AG04449 (cell line): ENCODE results near the gene MED8.

Experiments used
- CTCF ChIA-PET: fragments of 350-600 bp; formaldehyde crosslinking; extraction: SDS; loops from one replicate; lab custom pipeline; 2021; ENCODE audit warnings: antibody characterized with exemption; lab: Yijun Ruan, JAX
- POLR2A ChIA-PET: fragments of 400-600, 350-600 bp; formaldehyde crosslinking; extraction: SDS; loops from one replicate; lab custom pipeline; 2020; ENCODE audit warnings: antibody characterized with exemption, inconsistent platforms; lab: Yijun Ruan, JAX
- DNase-seq: peaks from one replicate; pipeline ENCODE4 v3.0.0-alpha.2; 2010; ENCODE audit warnings: low read depth, low spot score
- H3K4me3 ChIP-seq: 2 replicates; pipeline ENCODE4 v1.5.1; 2011; ENCODE audit warnings: low read depth, mild to moderate bottlenecking, control low read depth, low read length
- CTCF ChIP-seq: IDR thresholded peaks from one replicate; pipeline ENCODE4 v1.5.1; 2011; ENCODE audit warnings: mild to moderate bottlenecking, moderate library complexity, low read length, control low read depth, inconsistent platforms; ENCODE audit not compliant: insufficient read depth; ENCODE audit errors: missing control alignments

MED8 gene

GRCh38 chr1:43383449-43383848 is 6.2 kb downstream of the MED8 start:
- H3K4me3 ChIP-seq: no peak overlapping the region
- DNase-seq: no peak
- ChIA-PET POLR2A (interaction anchor here (2.3 kb wide), 1 partner anchor 15 kb away, joined by 10 read pairs; the partner anchor contains the start of gene ELOVL1), CTCF (interaction anchor here (1.4 to 1.8 kb wide), 4 partner anchors 31 to 157 kb away, joined by 6 to 12 read pairs (median 6); no protein-coding TSS in a partner anchor)
- TF ChIP-seq CTCF: no peak

DNA sequence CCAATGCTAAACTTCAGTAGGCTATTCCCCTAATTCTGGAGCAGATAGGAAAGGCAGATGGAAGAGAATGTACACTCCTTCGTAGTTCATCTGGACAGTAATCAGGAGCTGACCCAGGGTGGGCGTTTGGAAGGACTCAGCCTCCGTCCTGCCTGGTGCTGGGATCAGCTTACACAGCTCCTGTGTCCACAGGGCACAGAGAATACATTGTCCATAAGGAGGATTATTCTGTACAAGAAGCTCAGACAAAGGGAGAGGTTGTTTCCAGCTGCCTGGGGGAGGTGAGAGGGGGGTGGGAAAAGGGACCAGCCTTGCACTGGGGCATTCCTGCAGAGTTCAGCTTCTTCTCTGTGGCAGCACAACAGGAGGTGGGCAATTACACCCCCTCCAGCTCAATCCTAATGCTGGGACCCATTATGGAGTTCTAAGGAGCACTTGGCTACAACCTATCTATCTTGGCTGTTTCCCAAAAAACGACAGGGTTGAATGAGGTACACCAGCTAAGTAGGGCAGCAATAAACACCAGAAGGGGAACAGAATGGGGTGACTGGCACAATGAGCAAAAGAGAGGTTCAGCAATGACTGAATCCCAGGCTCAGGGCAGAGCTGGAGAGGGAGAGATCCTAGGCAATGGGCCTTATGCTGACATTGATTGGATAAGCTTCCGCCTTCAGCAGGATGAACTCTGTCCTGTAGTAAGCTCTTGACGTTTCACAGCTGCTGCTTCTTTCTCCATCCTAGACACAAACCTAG is 7.4 kb downstream of the MED8 start:
- no peak overlapping the region for H3K4me3 ChIP-seq
- CTCF ChIA-PET: interaction anchor here (0.9 to 1.6 kb wide), 4 partner anchors 8 to 155 kb away, joined by 3 to 6 read pairs (median 4); no protein-coding TSS in a partner anchor
- POLR2A ChIA-PET: interaction anchor here (0.6 to 2.3 kb wide), 2 partner anchors 14 to 151 kb away, joined by 3 to 10 read pairs; partner anchors contain the start of gene ELOVL1
- DNase-seq: no peak
- TF ChIP-seq CTCF: no peak

- H3K4me3 ChIP-seq: no peak overlapping the region
- no peak for TF ChIP-seq CTCF
- POLR2A ChIA-PET: interaction anchor here (0.6 to 2.3 kb wide), 2 partner anchors 13 to 151 kb away, joined by 3 to 10 read pairs; partner anchors contain the start of gene ELOVL1
- DNase-seq: no peak
- CTCF ChIA-PET: interaction anchor here (0.9 to 1.2 kb wide), 2 partner anchors 8 to 155 kb away, joined by 3 read pairs; no protein-coding TSS in a partner anchor
Measured at GRCh38 chr1:43381612-43382011, 8.0 kb downstream of the MED8 start.

- CTCF ChIA-PET: interaction anchor here (1.7 kb wide), 1 partner anchor 136 kb away, joined by 4 read pairs; no protein-coding TSS in a partner anchor
Measured at GRCh38 chr1:43379476-43379875, 10.1 kb downstream of the MED8 start.

DNA sequence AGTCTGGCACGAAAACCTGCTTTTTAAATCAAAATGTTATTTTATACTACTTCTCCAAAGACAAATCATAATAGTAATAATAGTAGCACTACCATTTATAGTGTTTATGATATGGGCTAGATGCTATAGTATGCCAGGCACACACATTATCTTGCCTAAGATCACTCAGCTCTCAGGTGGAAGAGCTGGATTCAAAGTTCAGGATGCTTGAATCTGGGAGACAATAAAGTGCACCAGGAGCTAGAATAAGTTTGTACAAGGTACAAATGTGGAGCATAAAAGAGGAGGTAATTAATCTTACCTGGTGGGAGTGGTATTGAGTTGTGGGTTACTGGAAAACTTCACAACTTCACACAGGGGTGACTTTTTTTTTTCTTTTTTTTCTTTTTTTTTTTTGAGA is 11.8 kb downstream of the MED8 start:
- DNase-seq: no peak
- TF ChIP-seq CTCF: no peak
- POLR2A ChIA-PET: interaction anchor here (1.4 to 2.6 kb wide), 2 partner anchors 10 to 11 kb away, joined by 7 to 8 read pairs; partner anchors contain the start of genes ELOVL1, MED8 and SZT2
- no peak overlapping the region for H3K4me3 ChIP-seq
- CTCF ChIA-PET: interaction anchor here (0.7 to 3.2 kb wide), 7 partner anchors 10 to 152 kb away, joined by 3 to 18 read pairs (median 4); partner anchors contain the start of gene ELOVL1

More at GRCh38 chr1:43379476-43379875, 10.1 kb downstream of the MED8 start:
- TF ChIP-seq CTCF: no peak
- no peak for DNase-seq
- H3K4me3 ChIP-seq: no peak overlapping the region
- POLR2A ChIA-PET: interaction anchor here (2.6 kb wide), 1 partner anchor 11 kb away, joined by 7 read pairs; the partner anchor contains the start of gene ELOVL1
